ENCODE measurements around the gene SLC23A3. TPM values are rescaled to one million over a fixed set of nuclear protein-coding genes. Genes with fewer than 3 reads are reported as not detected.

The SLC23A3 gene
- total and polyA plus RNA-seq, 10 of the 15 experiments (the other 5 are each of a cell fraction or from before 2014, with no cell fraction given): 0.07 to 1.0 (median 0.40) TPM; not detected in 1

GRCh38 chr2:219182331-219183150, 12.7 kb upstream of the SLC23A3 start:
- peaks cover 6 to 10% of the 10 kb centered on the region in 2 experiments; a peak in 3 of 4 replicates for H3K36me3 ChIP-seq (ENCODE audit: control insufficient read depth in 2 of 2, insufficient read depth in 2 of 2, low read length in 1 of 2)
- no peak overlapping the region for H3K9ac ChIP-seq (ENCODE audit: control insufficient read depth, insufficient read depth, low read length)
- no peak for FAIRE-seq
- intact Hi-C loops (cut with micrococcal nuclease; ENCODE audit: unreplicated experiment): no loop called here
- BruUV-seq (replicated peaks): no TSS peak
- no peak overlapping the region for H3K4me3 ChIP-seq
- in situ Hi-C loops (cut with MboI): no loop called here
- TF ChIP-seq FOXK2 (IDR thresholded peaks at IDR 0.05) (no peak), SUPT20H (IDR thresholded peaks at IDR 0.05; ENCODE audit: borderline replicate concordance, control insufficient read depth, low read depth, low read length) (no peak), NR2F1 (conservative IDR thresholded peaks at IDR 0.05) (no peak), RB1 (IDR thresholded peaks at IDR 0.05; ENCODE audit: borderline replicate concordance) (no peak), BACH1 (IDR thresholded peaks at IDR 0.05; ENCODE audit: borderline replicate concordance) (no peak), TCF3 (IDR thresholded peaks at IDR 0.05; ENCODE audit: borderline replicate concordance, insufficient read depth, low read depth, low read length) (no peak), CHD4 (IDR thresholded peaks at IDR 0.05) (no peak)
- TF ChIP-seq, protein P1, sequence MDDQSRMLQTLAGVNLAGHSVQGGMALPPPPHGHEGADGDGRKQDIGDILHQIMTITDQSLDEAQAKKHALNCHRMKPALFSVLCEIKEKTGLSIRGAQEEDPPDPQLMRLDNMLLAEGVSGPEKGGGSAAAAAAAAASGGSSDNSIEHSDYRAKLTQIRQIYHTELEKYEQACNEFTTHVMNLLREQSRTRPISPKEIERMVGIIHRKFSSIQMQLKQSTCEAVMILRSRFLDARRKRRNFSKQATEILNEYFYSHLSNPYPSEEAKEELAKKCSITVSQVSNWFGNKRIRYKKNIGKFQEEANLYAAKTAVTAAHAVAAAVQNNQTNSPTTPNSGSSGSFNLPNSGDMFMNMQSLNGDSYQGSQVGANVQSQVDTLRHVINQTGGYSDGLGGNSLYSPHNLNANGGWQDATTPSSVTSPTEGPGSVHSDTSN (IDR thresholded peaks at IDR 0.05; ENCODE audit: insufficient replicate concordance, low read depth, low read length): no peak
- no peak overlapping the region for H3K27ac ChIP-seq (ENCODE audit: control insufficient read depth, insufficient read depth)
- no peak for DNase-seq (ENCODE audit: low read depth, low spot score)
- ChIA-PET SMC1A (ENCODE audit: uncharacterized antibody, unreplicated experiment) (interaction anchor here (0.9 kb wide), 1 partner anchor 94 kb away, joined by 3 read pairs; no protein-coding TSS in a partner anchor), RAD21 (ENCODE audit: unreplicated experiment) (interaction anchor here (1.1 kb wide), 1 partner anchor 23 kb away, joined by 3 read pairs; no protein-coding TSS in a partner anchor), CTCF (interaction anchor here (0.7 to 1.4 kb wide), 3 partner anchors 11 to 283 kb away, joined by 3 to 4 read pairs (median 3); no protein-coding TSS in a partner anchor), POLR2A (interaction anchor here (0.5 to 2.5 kb wide), 3 partner anchors 17 to 29 kb away, joined by 3 to 8 read pairs (median 4); partner anchors contain the start of gene ZFAND2B)
- H3K4me1 ChIP-seq (ENCODE audit: control insufficient read depth, insufficient read depth, low read length): peaks cover 10% of the 10 kb centered on the region
- ATAC-seq: no peak
- no peaks in the 10 kb centered on the region for H3K9me3 ChIP-seq (replicated peaks; ENCODE audit: control insufficient read depth, insufficient read depth, low read length)
- no peak overlapping the region for H2AFZ ChIP-seq (ENCODE audit: control insufficient read depth, low read depth, low read length)
- WGBS (ENCODE audit: insufficient coverage, insufficient replicate concordance, low lambda C conversion rate, missing lambda C conversion rate): 77% methylated on average over 8 of the region's 8 CpGs
- H3K79me2 ChIP-seq (ENCODE audit: control insufficient read depth, insufficient read depth, low read length): peaks cover 17% of the 10 kb centered on the region
- no peak overlapping the region for H3K4me2 ChIP-seq (ENCODE audit: control insufficient read depth, insufficient read depth)
- no peaks in the 10 kb centered on the region for H3K27me3 ChIP-seq (replicated peaks in 1 of 2; ENCODE audit: control insufficient read depth in 2 of 2, insufficient read depth in 2 of 2, low read length in 1 of 2)
- no peaks in the 10 kb centered on the region for H4K20me1 ChIP-seq (ENCODE audit: control insufficient read depth, insufficient read depth)
